Measurements from ENCODE around the gene CD44. TPM values are rescaled to one million over a fixed set of nuclear protein-coding genes. Genes with fewer than 3 reads are reported as not detected.

The CD44 gene
- total RNA-seq, 2 donors from 2014 or later = 321 to 613 TPM

GRCh38 chr11:35259529-35259928, 120.6 kb downstream of the CD44 start:
- no peak for TF ChIP-seq CTCF (IDR thresholded peaks at IDR 0.05)
- no peaks in the 10 kb centered on the region for H3K27me3 ChIP-seq (replicated peaks; ENCODE audit: insufficient read depth)

GRCh38 chr11:35260342-35260985, 121.5 kb downstream of the CD44 start:
- peak overlapping the region; percentile 48 for H3K4me3 ChIP-seq
- no peaks in the 10 kb centered on the region for H3K27me3 ChIP-seq (replicated peaks; ENCODE audit: insufficient read depth)
- TF ChIP-seq CTCF (IDR thresholded peaks at IDR 0.05) = no peak
- H3K9me3 ChIP-seq = no peaks in the 10 kb centered on the region
- no peaks in the 10 kb centered on the region for H3K36me3 ChIP-seq
- H3K4me1 ChIP-seq (ENCODE audit: control insufficient read depth in 1 of 2, low read depth in 2 of 2) = peaks cover 9 to 48% of the 10 kb centered on the region in 2 donors
- H3K27ac ChIP-seq = peak overlapping the region; percentile 39 to 47
- DNase-seq (ENCODE audit: low spot score) (no peak), ATAC-seq (ENCODE audit: insufficient number of reproducible peaks, low FRiP score, low read depth) (peak; percentile 78)

More at GRCh38 chr11:35259529-35259928, 120.6 kb downstream of the CD44 start:
- Histone ChIP-seq H3K4me1 (ENCODE audit: control insufficient read depth in 1 of 2, low read depth in 2 of 2) (peaks cover 9 to 48% of the 10 kb centered on the region in 2 donors), H3K27ac (no peak overlapping the region), H3K4me3 (no peak overlapping the region), H3K36me3 (no peaks in the 10 kb centered on the region), H3K9me3 (no peaks in the 10 kb centered on the region)
- ATAC-seq (ENCODE audit: insufficient number of reproducible peaks, low FRiP score, low read depth) (no peak), DNase-seq (ENCODE audit: low spot score) (no peak)

- Histone ChIP-seq H3K4me1 (ENCODE audit: control insufficient read depth in 1 of 2, low read depth in 2 of 2) (peaks cover 5 to 40% of the 10 kb centered on the region in 2 donors), H3K36me3 (no peaks in the 10 kb centered on the region), H3K27ac (peak overlapping the region in 1 of 2 donors; percentile 39), H3K4me3 (no peak overlapping the region), H3K27me3 (replicated peaks; ENCODE audit: insufficient read depth) (no peaks in the 10 kb centered on the region), H3K9me3 (no peaks in the 10 kb centered on the region)
- ATAC-seq (ENCODE audit: insufficient number of reproducible peaks, low FRiP score, low read depth) (no peak), DNase-seq (ENCODE audit: low spot score) (no peak)
- TF ChIP-seq CTCF (IDR thresholded peaks at IDR 0.05) = no peak
Measured at GRCh38 chr11:35261197-35261596, 122.2 kb downstream of the CD44 start.

- H3K4me3 ChIP-seq = no peak overlapping the region
- H3K27ac ChIP-seq = no peak overlapping the region
- no peak for TF ChIP-seq CTCF (IDR thresholded peaks at IDR 0.05)
Measured at GRCh38 chr11:35262056-35262455, 123.1 kb downstream of the CD44 start.

GRCh38 chr11:35262735-35263134, 123.8 kb downstream of the CD44 start:
- Histone ChIP-seq H3K27ac (no peak overlapping the region), H3K4me1 (ENCODE audit: control insufficient read depth in 1 of 2, low read depth in 2 of 2) (peaks cover 3 to 25% of the 10 kb centered on the region in 2 donors), H3K4me3 (no peak overlapping the region), H3K9me3 (no peaks in the 10 kb centered on the region), H3K36me3 (no peaks in the 10 kb centered on the region), H3K27me3 (replicated peaks; ENCODE audit: insufficient read depth) (no peaks in the 10 kb centered on the region)
- DNase-seq (ENCODE audit: low spot score) = no peak
- TF ChIP-seq CTCF (IDR thresholded peaks at IDR 0.05) = no peak
- ATAC-seq (ENCODE audit: insufficient number of reproducible peaks, low FRiP score, low read depth) = no peak

More at GRCh38 chr11:35262056-35262455, 123.1 kb downstream of the CD44 start:
- H3K4me1 ChIP-seq (ENCODE audit: control insufficient read depth in 1 of 2, low read depth in 2 of 2) = peaks cover 3 to 32% of the 10 kb centered on the region in 2 donors
- H3K27me3 ChIP-seq (replicated peaks; ENCODE audit: insufficient read depth) = no peaks in the 10 kb centered on the region
- H3K9me3 ChIP-seq = no peaks in the 10 kb centered on the region
- DNase-seq (ENCODE audit: low spot score) (no peak), ATAC-seq (ENCODE audit: insufficient number of reproducible peaks, low FRiP score, low read depth) (no peak)
- H3K36me3 ChIP-seq = no peaks in the 10 kb centered on the region

Measured in thoracic aorta (tissue), 2 donors.